ENCODE measurements around the gene ZNF280B.

DNA sequence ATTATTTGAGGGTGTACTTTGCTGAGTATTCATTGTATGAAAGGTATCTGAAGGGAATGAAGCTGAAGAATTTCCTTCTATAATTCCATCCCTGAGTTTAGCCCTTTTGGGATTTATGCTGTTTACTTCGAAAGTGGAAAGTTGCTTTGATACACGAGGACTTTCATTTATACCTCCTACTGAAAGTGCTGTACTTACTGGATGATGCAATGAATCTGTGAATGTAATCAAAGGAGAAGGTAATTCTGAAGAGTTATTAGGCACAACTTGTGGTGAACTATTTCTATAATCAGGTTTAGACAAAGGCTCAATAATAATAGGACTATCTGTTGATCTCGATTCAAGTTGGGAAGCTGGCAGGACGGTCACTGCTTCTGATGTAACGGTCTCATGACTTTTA, 19.8 kb downstream of the ZNF280B start:
- no peak for TF ChIP-seq POLR2A (IDR thresholded peaks at IDR 0.05)
- TF ChIP-seq, protein P1, sequence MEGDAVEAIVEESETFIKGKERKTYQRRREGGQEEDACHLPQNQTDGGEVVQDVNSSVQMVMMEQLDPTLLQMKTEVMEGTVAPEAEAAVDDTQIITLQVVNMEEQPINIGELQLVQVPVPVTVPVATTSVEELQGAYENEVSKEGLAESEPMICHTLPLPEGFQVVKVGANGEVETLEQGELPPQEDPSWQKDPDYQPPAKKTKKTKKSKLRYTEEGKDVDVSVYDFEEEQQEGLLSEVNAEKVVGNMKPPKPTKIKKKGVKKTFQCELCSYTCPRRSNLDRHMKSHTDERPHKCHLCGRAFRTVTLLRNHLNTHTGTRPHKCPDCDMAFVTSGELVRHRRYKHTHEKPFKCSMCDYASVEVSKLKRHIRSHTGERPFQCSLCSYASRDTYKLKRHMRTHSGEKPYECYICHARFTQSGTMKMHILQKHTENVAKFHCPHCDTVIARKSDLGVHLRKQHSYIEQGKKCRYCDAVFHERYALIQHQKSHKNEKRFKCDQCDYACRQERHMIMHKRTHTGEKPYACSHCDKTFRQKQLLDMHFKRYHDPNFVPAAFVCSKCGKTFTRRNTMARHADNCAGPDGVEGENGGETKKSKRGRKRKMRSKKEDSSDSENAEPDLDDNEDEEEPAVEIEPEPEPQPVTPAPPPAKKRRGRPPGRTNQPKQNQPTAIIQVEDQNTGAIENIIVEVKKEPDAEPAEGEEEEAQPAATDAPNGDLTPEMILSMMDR (IDR thresholded peaks at IDR 0.05), result no peak

All from breast epithelium (tissue), 3 donors.